Activated T-helper 1 cell treated with anti-CD3 and anti-CD28 coated beads, Interleukin-12 subunit alpha, Interleukin-12 subunit beta, Interleukin-2, Interleukin-4 antibody, amounts not matched to agents 30 ng/mL and 10 ng/mL and 1 ng/mL, durations not matched to agents 14 hours and 24 hours and 36 hours (primary cell): ENCODE data around the gene WFS1. TPM values are rescaled to one million over a fixed set of nuclear protein-coding genes. Genes with fewer than 3 reads are reported as not detected.

Source experiments
- DNase-seq: peaks from one replicate; pipeline ENCODE4 v3.0.0; 2021; ENCODE audit warnings: low spot score
- H3K27ac Mint-ChIP-seq: one replicate; pipeline ENCODE4 v1.8.0; 2021; ENCODE audit warnings: mild to moderate bottlenecking, mixed read lengths
- H3K27me3 Mint-ChIP-seq: one replicate; pipeline ENCODE4 v1.8.0; 2022; ENCODE audit warnings: mild to moderate bottlenecking, moderate library complexity, mixed read lengths; ENCODE audit not compliant: insufficient read depth
- H3K36me3 Mint-ChIP-seq: one replicate; pipeline ENCODE4 v1.8.0; 2021; ENCODE audit warnings: low read depth, mixed read lengths
- H3K4me1 Mint-ChIP-seq: one replicate; pipeline ENCODE4 v1.8.0; 2021; ENCODE audit warnings: low read depth, mixed read lengths
- H3K4me3 Mint-ChIP-seq: one replicate; pipeline ENCODE4 v1.8.0; 2021; ENCODE audit warnings: mild to moderate bottlenecking, moderate library complexity, mixed read lengths
- H3K9me3 Mint-ChIP-seq: one replicate; pipeline ENCODE4 v1.8.0; 2021; ENCODE audit warnings: mixed read lengths
- intact Hi-C: fragments of 100-400 bp; cut with micrococcal nuclease; formaldehyde crosslinking; loops from one replicate; pipeline ENCODE4 v1.15.1; 2024
- total RNA-seq: library from RNA; stranded (reverse); gene quantifications from 2 replicates; pipeline ENCODE4 v1.2.3, GENCODE V29; 2022

The WFS1 gene
- total RNA-seq, 1 donor from 2014 or later, result 9.3 TPM

GRCh38 chr4:6342530-6343293 is 73.1 kb downstream of the WFS1 start:
- Mint-ChIP-seq H3K36me3 (no peaks in the 10 kb centered on the region), H3K4me3 (no peak overlapping the region), H3K27ac (no peak overlapping the region), H3K9me3 (no peaks in the 10 kb centered on the region), H3K27me3 (peaks cover 26% of the 10 kb centered on the region), H3K4me1 (peaks cover 17% of the 10 kb centered on the region)
- no peak for DNase-seq
- intact Hi-C loops, result no loop called here

GRCh38 chr4:6343939-6344408 is 74.3 kb downstream of the WFS1 start:
- Mint-ChIP-seq H3K27ac (no peak overlapping the region), H3K9me3 (no peaks in the 10 kb centered on the region), H3K4me3 (no peak overlapping the region), H3K36me3 (no peaks in the 10 kb centered on the region), H3K27me3 (peaks cover 16% of the 10 kb centered on the region), H3K4me1 (peaks cover 4% of the 10 kb centered on the region)
- DNase-seq, result no peak
- intact Hi-C loops, result no loop called here

- intact Hi-C loops, result no loop called here
- H3K9me3 Mint-ChIP-seq, result no peaks in the 10 kb centered on the region
- H3K27ac Mint-ChIP-seq, result no peak overlapping the region
- H3K27me3 Mint-ChIP-seq, result peaks cover 12% of the 10 kb centered on the region
- no peak for DNase-seq
- no peaks in the 10 kb centered on the region for H3K4me1 Mint-ChIP-seq
- H3K36me3 Mint-ChIP-seq, result no peaks in the 10 kb centered on the region
- H3K4me3 Mint-ChIP-seq, result no peak overlapping the region
These were observed 75.6 kb downstream of the WFS1 start for GRCh38 chr4:6345096-6345830.

- no peaks in the 10 kb centered on the region for H3K36me3 Mint-ChIP-seq
- intact Hi-C loops, result no loop called here
- no peak overlapping the region for H3K4me3 Mint-ChIP-seq
- H3K4me1 Mint-ChIP-seq, result no peaks in the 10 kb centered on the region
- no peak overlapping the region for H3K27ac Mint-ChIP-seq
- H3K27me3 Mint-ChIP-seq, result peaks cover 6% of the 10 kb centered on the region
- H3K9me3 Mint-ChIP-seq, result no peaks in the 10 kb centered on the region
- DNase-seq, result no peak
These were observed 76.2 kb downstream of the WFS1 start for GRCh38 chr4:6345866-6346265.

GRCh38 chr4:6346373-6347110 is 76.9 kb downstream of the WFS1 start:
- DNase-seq, result no peak
- Mint-ChIP-seq H3K27me3 (peaks cover 6% of the 10 kb centered on the region), H3K36me3 (no peaks in the 10 kb centered on the region), H3K4me1 (no peaks in the 10 kb centered on the region), H3K4me3 (no peak overlapping the region), H3K27ac (no peak overlapping the region), H3K9me3 (no peaks in the 10 kb centered on the region)
- intact Hi-C loops, result no loop called here

- no peak overlapping the region for H3K27ac Mint-ChIP-seq
- peaks cover 6% of the 10 kb centered on the region for H3K27me3 Mint-ChIP-seq
- H3K4me3 Mint-ChIP-seq, result no peak overlapping the region
- no peak for DNase-seq
- H3K4me1 Mint-ChIP-seq, result no peaks in the 10 kb centered on the region
- H3K9me3 Mint-ChIP-seq, result no peaks in the 10 kb centered on the region
- intact Hi-C loops, result no loop called here
- H3K36me3 Mint-ChIP-seq, result no peaks in the 10 kb centered on the region
These were observed 77.9 kb downstream of the WFS1 start for GRCh38 chr4:6347511-6348045.

- H3K27me3 Mint-ChIP-seq, result peaks cover 6% of the 10 kb centered on the region
- no peak for DNase-seq
- intact Hi-C loops, result no loop called here
- no peaks in the 10 kb centered on the region for H3K36me3 Mint-ChIP-seq
- H3K9me3 Mint-ChIP-seq, result no peaks in the 10 kb centered on the region
- H3K4me3 Mint-ChIP-seq, result no peak overlapping the region
- H3K27ac Mint-ChIP-seq, result no peak overlapping the region
- no peaks in the 10 kb centered on the region for H3K4me1 Mint-ChIP-seq
These were observed 78.8 kb downstream of the WFS1 start for GRCh38 chr4:6348408-6348807.

GRCh38 chr4:6349896-6350603 is 80.4 kb downstream of the WFS1 start:
- Mint-ChIP-seq H3K4me3 (no peak overlapping the region), H3K36me3 (no peaks in the 10 kb centered on the region), H3K27ac (no peak overlapping the region), H3K9me3 (no peaks in the 10 kb centered on the region), H3K4me1 (no peaks in the 10 kb centered on the region), H3K27me3 (peaks cover 4% of the 10 kb centered on the region)
- no peak for DNase-seq
- intact Hi-C loops, result no loop called here

- no peak for DNase-seq
- no peak overlapping the region for H3K27ac Mint-ChIP-seq
- no peak overlapping the region for H3K4me3 Mint-ChIP-seq
- H3K9me3 Mint-ChIP-seq, result no peaks in the 10 kb centered on the region
- no peaks in the 10 kb centered on the region for H3K36me3 Mint-ChIP-seq
- H3K4me1 Mint-ChIP-seq, result no peaks in the 10 kb centered on the region
- intact Hi-C loops, result no loop called here
- peaks cover 7% of the 10 kb centered on the region for H3K27me3 Mint-ChIP-seq
These were observed 81.0 kb downstream of the WFS1 start for GRCh38 chr4:6350646-6351045.

GRCh38 chr4:6351246-6352000 is 81.8 kb downstream of the WFS1 start:
- intact Hi-C loops, result no loop called here
- H3K4me3 Mint-ChIP-seq, result no peak overlapping the region
- H3K36me3 Mint-ChIP-seq, result no peaks in the 10 kb centered on the region
- H3K4me1 Mint-ChIP-seq, result no peaks in the 10 kb centered on the region
- DNase-seq, result no peak
- no peaks in the 10 kb centered on the region for H3K9me3 Mint-ChIP-seq
- no peak overlapping the region for H3K27ac Mint-ChIP-seq
- H3K27me3 Mint-ChIP-seq, result peaks cover 4% of the 10 kb centered on the region

GRCh38 chr4:6352031-6352692 is 82.5 kb downstream of the WFS1 start:
- H3K4me1 Mint-ChIP-seq, result no peaks in the 10 kb centered on the region
- H3K36me3 Mint-ChIP-seq, result no peaks in the 10 kb centered on the region
- intact Hi-C loops, result no loop called here
- H3K27ac Mint-ChIP-seq, result no peak overlapping the region
- no peaks in the 10 kb centered on the region for H3K9me3 Mint-ChIP-seq
- H3K27me3 Mint-ChIP-seq, result peaks cover 4% of the 10 kb centered on the region
- no peak overlapping the region for H3K4me3 Mint-ChIP-seq
- no peak for DNase-seq
